HG02840 (cell line): Measurements from ENCODE around the gene RTP5.
"Not testable (repeated sequence)": the region's sequence is repeated elsewhere in the genome, so short reads cannot be mapped to it uniquely, and the experiment has no call there.

Experiments
- ATAC-seq: cut with Tn5 transposase; IDR thresholded peaks from one replicate; pipeline ENCODE4 v1.9.1; 2021; ENCODE audit warnings: mild to moderate bottlenecking, moderate library complexity, moderate number of reproducible peaks; ENCODE audit not compliant: unreplicated experiment, low FRiP score

The RTP5 gene

GRCh38 chr2:241912021-241912555 is 42.6 kb downstream of the RTP5 start:
- no peak for ATAC-seq

- ATAC-seq = no peak
Observed at GRCh38 chr2:241913703-241914102, 44.2 kb downstream of the RTP5 start.

- ATAC-seq = no peak
Observed at GRCh38 chr2:241914542-241914941, 45.0 kb downstream of the RTP5 start.

DNA sequence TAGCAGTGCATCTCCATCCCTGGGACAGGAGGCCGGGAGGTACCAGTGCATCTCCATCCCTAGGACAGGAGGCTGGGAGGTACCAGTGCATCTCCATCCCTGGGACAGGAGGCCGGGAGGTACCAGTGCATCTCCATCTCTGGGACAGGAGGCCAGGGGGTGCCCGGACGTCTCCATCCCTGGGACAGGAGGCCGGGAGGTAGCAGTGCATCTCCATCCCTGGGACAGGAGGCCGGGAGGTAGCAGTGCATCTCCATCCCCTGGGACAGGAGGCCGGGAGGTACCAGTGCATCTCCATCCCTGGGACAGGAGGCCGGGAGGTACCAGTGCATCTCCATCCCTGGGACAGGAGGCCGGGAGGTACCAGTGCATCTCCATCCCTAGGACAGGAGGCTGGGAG is 52.1 kb downstream of the RTP5 start:
- ATAC-seq = not testable (repeated sequence)

- no peak for ATAC-seq
Observed at GRCh38 chr2:241922411-241922810, 52.9 kb downstream of the RTP5 start.

DNA sequence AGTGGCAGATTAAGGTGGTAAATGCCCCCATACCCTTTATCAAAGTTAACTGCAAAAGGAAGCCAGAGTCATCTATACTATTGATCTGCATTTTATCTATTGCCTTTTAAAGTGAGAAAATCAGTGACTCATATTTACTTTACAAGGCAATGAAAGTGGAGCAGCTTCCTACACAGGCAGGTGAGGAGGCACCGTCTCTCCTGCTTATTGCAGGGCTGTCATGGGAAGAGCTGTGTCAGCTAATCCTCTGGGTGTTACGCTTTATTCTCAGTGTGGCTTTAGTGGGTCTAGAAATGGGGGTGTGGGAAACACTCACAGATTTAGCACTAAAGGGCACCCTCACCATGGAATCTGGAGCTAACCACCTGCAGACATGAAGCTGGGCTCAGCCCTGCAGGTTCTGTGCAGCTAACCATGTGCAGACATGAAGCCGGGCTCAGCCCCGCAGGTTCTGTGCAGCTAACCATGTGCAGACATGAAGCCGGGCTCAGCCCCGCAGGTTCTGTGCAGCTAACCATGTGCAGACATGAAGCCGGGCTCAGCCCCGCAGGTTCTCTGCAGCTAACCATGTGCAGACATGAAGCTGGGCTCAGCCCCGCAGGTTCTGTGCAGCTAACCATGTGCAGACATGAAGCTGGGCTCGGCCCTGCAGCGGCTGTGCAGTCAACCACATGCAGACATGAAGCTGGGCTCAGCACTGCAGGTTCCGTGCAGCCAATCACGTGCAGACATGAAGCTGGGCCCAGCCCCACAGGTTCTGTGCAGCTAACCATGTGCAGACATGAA is 53.5 kb downstream of the RTP5 start:
- not testable (repeated sequence) for ATAC-seq
